Gastrocnemius medialis (tissue), 4 donors: ENCODE results near the gene FBLIM1. TPM values are rescaled to one million over a fixed set of nuclear protein-coding genes. Genes with fewer than 3 reads are reported as not detected.

Experiments
- ATAC-seq, 2 donors: fragments of 150-250 bp; one replicate each; pipeline ENCODE4 v1.9.1; 2016
- DNase-seq, 2 donors: peaks; one replicate each; pipeline ENCODE4 v3.0.0-alpha.2; 2019
- H3K27ac ChIP-seq, 4 donors: fragments of 200-600 bp; sonication (generic); 1 replicate in 1 of 4; 2 replicates in 3 of 4; pipeline ENCODE4 v1.5.1; 2016 to 2018; ENCODE audit warnings: mild to moderate bottlenecking in 2 of 4, moderate library complexity in 1 of 4
- H3K27me3 ChIP-seq, 3 donors: fragments of 200-600 bp; sonication (generic) in 2 of 3; 1 replicate in 1 of 3; 2 replicates in 2 of 3; pipeline versions ENCODE4 v1.5.1 to v1.6.0; 2016 to 2019; ENCODE audit warnings: mild to moderate bottlenecking in 1 of 3, moderate library complexity in 1 of 3
- H3K36me3 ChIP-seq, 2 donors: fragments of 200-600 bp; sonication (generic) in 1 of 2; one replicate each; pipeline ENCODE4 v1.5.1; 2017 to 2018
- H3K4me1 ChIP-seq, 2 donors: fragments of 200-600 bp; sonication (generic) in 1 of 2; one replicate each; pipeline ENCODE4 v1.5.1; 2016 to 2017; ENCODE audit warnings: mild to moderate bottlenecking in 2 of 2
- H3K4me3 ChIP-seq, 4 donors: fragments of 200-600 bp; sonication (generic) in 3 of 4; 1 replicate in 1 of 4; 2 replicates in 3 of 4; pipeline ENCODE4 v1.5.1; 2016 to 2019; ENCODE audit warnings: mild to moderate bottlenecking in 2 of 4
- H3K9me3 ChIP-seq, 3 donors: fragments of 200-600 bp; sonication (generic) in 2 of 3; 1 replicate in 1 of 3; 2 replicates in 2 of 3; pipeline ENCODE4 v1.5.1; 2016 to 2019
- CTCF ChIP-seq, 5 experiments: fragments of 450-650 bp in 3 of 5; fragments of 200-600 bp in 2 of 5; sonication (generic) in 2 of 5; IDR thresholded peaks in 4 of 5; conservative IDR thresholded peaks in 1 of 5; 1 replicate in 4 of 5; 2 replicates in 1 of 5; pipeline ENCODE4 v1.5.1; 2016 to 2019; ENCODE audit warnings: antibody characterized with exemption in 5 of 5, mild to moderate bottlenecking in 3 of 5, moderate library complexity in 3 of 5
- POLR2A ChIP-seq, 2 donors: fragments of 450-650 bp; IDR thresholded peaks; one replicate each; pipeline ENCODE4 v1.6.1; 2017; ENCODE audit warnings: antibody characterized with exemption in 2 of 2, mild to moderate bottlenecking in 2 of 2, moderate library complexity in 2 of 2
- in situ Hi-C, 4 donors: fragments of 200-750 bp; cut with MboI; loops; one replicate each; pipeline versions ENCODE4 v1.15.0 to v1.8.0; 2017; ENCODE audit warnings: low sequenced_read_pairs in 4 of 4
- intact Hi-C: fragments of 100-400 bp; cut with DNase I; formaldehyde crosslinking; loops from one replicate; pipeline ENCODE4 v1.15.1; 2023; ENCODE audit warnings: low total_unique reads
- total RNA-seq, 4 donors: library from RNA; depleted of rRNA; stranded (reverse); fragments of >200 nt; gene quantifications; one replicate each; pipeline versions ENCODE4 v1.1.0 to v1.2.3, GENCODE V29; 2016

Gene FBLIM1
- total RNA-seq, 4 donors from 2014 or later: 1.4 to 3.9 (median 3.8) TPM

DNA sequence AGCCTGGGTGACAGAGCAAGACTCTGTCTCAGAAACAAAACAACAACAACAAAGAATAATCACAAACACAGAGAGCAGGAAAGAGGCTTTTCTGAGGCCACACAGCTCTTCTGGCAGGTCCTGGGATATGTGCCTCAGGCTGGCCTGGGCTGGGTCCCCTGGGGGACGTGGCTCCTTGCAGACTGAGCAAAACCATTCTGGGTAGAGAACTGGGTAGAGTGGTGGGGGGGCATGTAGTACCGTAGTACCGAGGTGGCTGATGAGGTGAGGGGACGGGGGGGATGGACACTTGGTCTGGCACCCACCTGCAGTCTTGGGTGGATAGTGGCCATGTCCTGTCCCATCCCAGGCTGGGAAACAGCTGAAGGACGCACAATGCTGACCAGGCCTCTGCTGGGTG is 10.3 kb upstream of the FBLIM1 start:
- no peak overlapping the region for H3K27ac ChIP-seq

DNA sequence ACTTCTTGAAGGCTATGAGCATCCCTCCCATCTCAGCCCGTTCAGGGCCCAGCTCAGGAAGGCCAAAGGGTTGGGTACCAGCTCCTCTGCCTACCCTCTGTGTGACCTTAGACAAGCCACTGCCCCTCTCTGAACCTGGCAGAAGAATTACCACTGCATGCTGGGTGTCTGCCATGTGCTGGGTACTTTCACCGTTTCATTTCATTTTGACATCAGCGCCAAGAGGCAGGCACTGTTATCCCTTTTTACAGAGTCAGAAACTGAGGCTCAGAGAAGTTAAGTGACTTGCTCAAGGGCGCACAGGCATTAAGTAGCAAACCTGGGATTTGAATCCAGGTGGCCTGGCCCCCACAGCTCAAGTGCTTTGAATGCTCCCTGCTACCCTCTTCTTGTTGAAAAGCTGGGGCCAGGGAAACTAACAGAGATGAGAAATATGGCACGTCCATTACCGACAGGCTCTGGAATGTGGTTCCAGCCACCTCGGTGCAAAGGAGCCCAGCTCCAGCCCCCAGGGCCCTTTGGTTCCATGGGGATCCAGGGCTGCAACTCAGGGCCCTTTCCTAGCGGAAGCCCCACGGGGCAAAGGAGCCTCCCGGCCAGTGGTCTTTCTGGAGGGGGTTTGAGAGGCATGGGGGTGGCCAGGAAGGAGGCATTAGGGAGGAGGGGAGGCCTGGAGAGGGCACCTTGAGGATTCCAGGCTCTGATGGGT is 9.8 kb upstream of the FBLIM1 start:
- H3K27ac ChIP-seq: no peak overlapping the region
- no peaks in the 10 kb centered on the region for H3K9me3 ChIP-seq
- H3K27me3 ChIP-seq: no peaks in the 10 kb centered on the region
- no peak overlapping the region for H3K4me3 ChIP-seq
- intact Hi-C loops: no loop called here
- DNase-seq (no peak), ATAC-seq (no peak)
- no peaks in the 10 kb centered on the region for H3K36me3 ChIP-seq
- in situ Hi-C loops: loop anchor here in 1 of 4 donors (25.0 kb wide), 1 partner anchor 162 kb away; the partner anchor contains the start of gene AGMAT
- TF ChIP-seq POLR2A (IDR thresholded peaks at IDR 0.05) (no peak), CTCF (IDR thresholded peaks at IDR 0.05 in 4 of 5, conservative IDR thresholded peaks at IDR 0.05 in 1 of 5) (no peak)
- H3K4me1 ChIP-seq: no peaks in the 10 kb centered on the region

More for the DNA sequence above, 10.3 kb upstream of the FBLIM1 start:
- Histone ChIP-seq H3K4me1 (no peaks in the 10 kb centered on the region), H3K27me3 (no peaks in the 10 kb centered on the region), H3K36me3 (no peaks in the 10 kb centered on the region), H3K4me3 (no peak overlapping the region), H3K9me3 (no peaks in the 10 kb centered on the region)
- in situ Hi-C loops (loop anchor here in 1 of 4 donors (25.0 kb wide), 1 partner anchor 161 kb away; the partner anchor contains the start of gene AGMAT), intact Hi-C loops (no loop called here)
- TF ChIP-seq POLR2A (IDR thresholded peaks at IDR 0.05) (no peak), CTCF (IDR thresholded peaks at IDR 0.05 in 4 of 5, conservative IDR thresholded peaks at IDR 0.05 in 1 of 5) (no peak)
- DNase-seq (no peak), ATAC-seq (no peak)

GRCh38 chr1:15749399-15750291 is 8.9 kb upstream of the FBLIM1 start:
- ATAC-seq (no peak), DNase-seq (no peak)
- H3K27ac ChIP-seq: no peak overlapping the region
- H3K4me1 ChIP-seq: no peaks in the 10 kb centered on the region
- in situ Hi-C loops: loop anchor here in 1 of 4 donors (25.0 kb wide), 1 partner anchor 162 kb away; the partner anchor contains the start of gene AGMAT
- no peaks in the 10 kb centered on the region for H3K9me3 ChIP-seq
- H3K4me3 ChIP-seq: no peak overlapping the region
- intact Hi-C loops: no loop called here
- H3K36me3 ChIP-seq: no peaks in the 10 kb centered on the region
- TF ChIP-seq POLR2A (IDR thresholded peaks at IDR 0.05): no peak
- TF ChIP-seq CTCF (IDR thresholded peaks at IDR 0.05 in 4 of 5, conservative IDR thresholded peaks at IDR 0.05 in 1 of 5): no peak
- H3K27me3 ChIP-seq: no peaks in the 10 kb centered on the region

- H3K4me3 ChIP-seq: no peak overlapping the region
- H3K9me3 ChIP-seq: no peaks in the 10 kb centered on the region
- TF ChIP-seq CTCF (IDR thresholded peaks at IDR 0.05 in 4 of 5, conservative IDR thresholded peaks at IDR 0.05 in 1 of 5): no peak
- no peak for TF ChIP-seq POLR2A (IDR thresholded peaks at IDR 0.05)
- no peaks in the 10 kb centered on the region for H3K27me3 ChIP-seq
- H3K27ac ChIP-seq: no peak overlapping the region
- DNase-seq: no peak
- H3K4me1 ChIP-seq: no peaks in the 10 kb centered on the region
- in situ Hi-C loops: no loop called here
- no peaks in the 10 kb centered on the region for H3K36me3 ChIP-seq
- intact Hi-C loops: no loop called here
- ATAC-seq: no peak
Observed at GRCh38 chr1:15750924-15751323, 7.7 kb upstream of the FBLIM1 start.
